ENCODE results near the gene HRG.
A peak's percentile ranks its signal among the peaks of the same experiment; 100 is the strongest.

The HRG gene

GRCh38 chr3:186637686-186638085 is 28.1 kb upstream of the HRG start:
- no peak for DNase-seq (ENCODE audit: low read depth in 2 of 3, low spot score in 1 of 3)

GRCh38 chr3:186638259-186638658 is 27.6 kb upstream of the HRG start:
- DNase-seq (ENCODE audit: low read depth in 2 of 3, low spot score in 1 of 3), result no peak

- DNase-seq (ENCODE audit: low read depth in 2 of 3, low spot score in 1 of 3), result no peak
Measured at GRCh38 chr3:186639778-186640472, 25.9 kb upstream of the HRG start, which contains the start of gene FETUB. Gene FETUB, plus strand, starts transcription at chr3:186640399. Its CDS starts 62 bp downstream, at chr3:186640461.

GRCh38 chr3:186640473-186640818 is 25.4 kb upstream of the HRG start:
- DNase-seq (ENCODE audit: low read depth in 2 of 3, low spot score in 1 of 3), result no peak

GRCh38 chr3:186640929-186641328 is 24.9 kb upstream of the HRG start:
- DNase-seq (ENCODE audit: low read depth in 2 of 3, low spot score in 1 of 3), result no peak

GRCh38 chr3:186642014-186642413 is 23.8 kb upstream of the HRG start:
- DNase-seq (ENCODE audit: low read depth in 2 of 3, low spot score in 1 of 3), result no peak

GRCh38 chr3:186643493-186643892 is 22.3 kb upstream of the HRG start:
- no peak for DNase-seq (ENCODE audit: low read depth in 2 of 3, low spot score in 1 of 3)

GRCh38 chr3:186644683-186645082 is 21.1 kb upstream of the HRG start:
- no peak for DNase-seq (ENCODE audit: low read depth in 2 of 3, low spot score in 1 of 3)

GRCh38 chr3:186646106-186646505 is 19.7 kb upstream of the HRG start:
- no peak for DNase-seq (ENCODE audit: low read depth in 2 of 3, low spot score in 1 of 3)

GRCh38 chr3:186646841-186647240 is 19.0 kb upstream of the HRG start:
- no peak for DNase-seq (ENCODE audit: low read depth in 2 of 3, low spot score in 1 of 3)

- DNase-seq (ENCODE audit: low read depth in 2 of 3, low spot score in 1 of 3), result no peak
Measured at GRCh38 chr3:186648851-186649250, 17.0 kb upstream of the HRG start.

GRCh38 chr3:186651678-186652215 is 14.1 kb upstream of the HRG start:
- DNase-seq (ENCODE audit: low read depth in 2 of 3, low spot score in 1 of 3), result no peak

- no peak for DNase-seq (ENCODE audit: low read depth in 2 of 3, low spot score in 1 of 3)
Measured at GRCh38 chr3:186653080-186653707, 12.6 kb upstream of the HRG start.

- no peak for DNase-seq (ENCODE audit: low read depth in 2 of 3, low spot score in 1 of 3)
Measured at GRCh38 chr3:186653984-186654383, 11.8 kb upstream of the HRG start.

- DNase-seq (ENCODE audit: low read depth in 2 of 3, low spot score in 1 of 3), result no peak
Measured at GRCh38 chr3:186663361-186664118, 2.3 kb upstream of the HRG start.

GRCh38 chr3:186664119-186664495 is 1.7 kb upstream of the HRG start:
- no peak for DNase-seq (ENCODE audit: low read depth in 2 of 3, low spot score in 1 of 3)

GRCh38 chr3:186664506-186664905 is 1.3 kb upstream of the HRG start:
- no peak for DNase-seq (ENCODE audit: low read depth in 2 of 3, low spot score in 1 of 3)

GRCh38 chr3:186668426-186668825 is 2.6 kb downstream of the HRG start:
- no peak for DNase-seq (ENCODE audit: low read depth in 2 of 3, low spot score in 1 of 3)

- peak in 1 of 3 donors; percentile 0 for DNase-seq (ENCODE audit: low read depth in 2 of 3, low spot score in 1 of 3)
Measured at GRCh38 chr3:186669378-186670084, 3.7 kb downstream of the HRG start.

- no peak for DNase-seq (ENCODE audit: low read depth in 2 of 3, low spot score in 1 of 3)
Measured at GRCh38 chr3:186670155-186670554, 4.3 kb downstream of the HRG start.

GRCh38 chr3:186671051-186671450 is 5.2 kb downstream of the HRG start:
- DNase-seq (ENCODE audit: low read depth in 2 of 3, low spot score in 1 of 3), result no peak

Measured in stimulated activated CD4-positive, alpha-beta T cell treated with anti-CD3 and anti-CD28 coated beads, Interleukin-12 subunit alpha, Interleukin-12 subunit beta, amount 100 ng/mL, for 48 hours (primary cell).